ENCODE measurements around the gene CYB561D2. TPM values are rescaled to one million over a fixed set of nuclear protein-coding genes. Genes with fewer than 3 reads are reported as not detected.

Gene CYB561D2
- total RNA-seq, 1 experiment from 2014 or later, result 42.8 TPM

Other genes starting within 250 kb of the CYB561D2 start
- 33.5 and 36.1 TPM in 2 replicates for gene SEMA3F, start 195.5 kb upstream of the CYB561D2 start, total RNA-seq (2014; rRNA removed; shearing (Covaris generic); ENCODE audit: low replicate concordance)
- gene GNAT1, start 159.3 kb upstream of the CYB561D2 start, total RNA-seq (2014; rRNA removed; shearing (Covaris generic); ENCODE audit: low replicate concordance), result not detected in 2 replicates
- not detected in 2 replicates for gene SLC38A3, start 145.6 kb upstream of the CYB561D2 start, total RNA-seq (2014; rRNA removed; shearing (Covaris generic); ENCODE audit: low replicate concordance)
- gene GNAI2, start 114.7 kb upstream of the CYB561D2 start, total RNA-seq (2014; rRNA removed; shearing (Covaris generic); ENCODE audit: low replicate concordance), result 100 and 121 TPM in 2 replicates
- gene SEMA3B, start 81.7 kb upstream of the CYB561D2 start, total RNA-seq (2014; rRNA removed; shearing (Covaris generic); ENCODE audit: low replicate concordance), result 99.9 and 105 TPM in 2 replicates
- not detected in 2 replicates for gene LSMEM2, start 71.8 kb upstream of the CYB561D2 start, total RNA-seq (2014; rRNA removed; shearing (Covaris generic); ENCODE audit: low replicate concordance)
- gene IFRD2, start 58.4 kb upstream of the CYB561D2 start, total RNA-seq (2014; rRNA removed; shearing (Covaris generic); ENCODE audit: low replicate concordance), result 69.5 and 114 TPM in 2 replicates
- gene HYAL3, start 51.5 kb upstream of the CYB561D2 start, total RNA-seq (2014; rRNA removed; shearing (Covaris generic); ENCODE audit: low replicate concordance), result 2.8 and 3.1 TPM in 2 replicates
- gene NAA80, start 51.5 kb upstream of the CYB561D2 start, total RNA-seq (2014; rRNA removed; shearing (Covaris generic); ENCODE audit: low replicate concordance), result 8.3 and 12.7 TPM in 2 replicates
- 1.2 TPM in 1 of 2 replicates, not detected in the other for gene HYAL1, start 47.3 kb upstream of the CYB561D2 start, total RNA-seq (2014; rRNA removed; shearing (Covaris generic); ENCODE audit: low replicate concordance)
- 61.4 and 92.2 TPM in 2 replicates for gene HYAL2, start 28.1 kb upstream of the CYB561D2 start, total RNA-seq (2014; rRNA removed; shearing (Covaris generic); ENCODE audit: low replicate concordance)
- 13.7 and 19.0 TPM in 2 replicates for gene TUSC2, start 22.6 kb upstream of the CYB561D2 start, total RNA-seq (2014; rRNA removed; shearing (Covaris generic); ENCODE audit: low replicate concordance)
- 37.1 and 38.8 TPM in 2 replicates for gene RASSF1, start 10.0 kb upstream of the CYB561D2 start, total RNA-seq (2014; rRNA removed; shearing (Covaris generic); ENCODE audit: low replicate concordance)
- 3.3 and 10.8 TPM in 2 replicates for gene ZMYND10, start 5.1 kb upstream of the CYB561D2 start, total RNA-seq (2014; rRNA removed; shearing (Covaris generic); ENCODE audit: low replicate concordance)
- 19.8 and 26.0 TPM in 2 replicates for gene NPRL2, start 87 bp upstream of the CYB561D2 start, total RNA-seq (2014; rRNA removed; shearing (Covaris generic); ENCODE audit: low replicate concordance)
- 33.9 and 59.0 TPM in 2 replicates for gene TMEM115, start 8.7 kb downstream of the CYB561D2 start, total RNA-seq (2014; rRNA removed; shearing (Covaris generic); ENCODE audit: low replicate concordance)
- gene CACNA2D2, start 152.8 kb downstream of the CYB561D2 start, total RNA-seq (2014; rRNA removed; shearing (Covaris generic); ENCODE audit: low replicate concordance), result 0.03 TPM in 2 replicates
- gene C3orf18, start 216.9 kb downstream of the CYB561D2 start, total RNA-seq (2014; rRNA removed; shearing (Covaris generic); ENCODE audit: low replicate concordance), result 3.8 and 7.1 TPM in 2 replicates
- 13.2 and 25.6 TPM in 2 replicates for gene HEMK1, start 218.7 kb downstream of the CYB561D2 start, total RNA-seq (2014; rRNA removed; shearing (Covaris generic); ENCODE audit: low replicate concordance)

Data from Caki2 (cell line).